Measurements from ENCODE around the gene TMPRSS6. TPM values are rescaled to one million over a fixed set of nuclear protein-coding genes. Genes with fewer than 3 reads are reported as not detected.
A peak's percentile ranks its signal among the peaks of the same experiment; 100 is the strongest.

Gene TMPRSS6
- total and polyA plus RNA-seq, 11 donors, result 0.91 TPM; not detected in 10

DNA sequence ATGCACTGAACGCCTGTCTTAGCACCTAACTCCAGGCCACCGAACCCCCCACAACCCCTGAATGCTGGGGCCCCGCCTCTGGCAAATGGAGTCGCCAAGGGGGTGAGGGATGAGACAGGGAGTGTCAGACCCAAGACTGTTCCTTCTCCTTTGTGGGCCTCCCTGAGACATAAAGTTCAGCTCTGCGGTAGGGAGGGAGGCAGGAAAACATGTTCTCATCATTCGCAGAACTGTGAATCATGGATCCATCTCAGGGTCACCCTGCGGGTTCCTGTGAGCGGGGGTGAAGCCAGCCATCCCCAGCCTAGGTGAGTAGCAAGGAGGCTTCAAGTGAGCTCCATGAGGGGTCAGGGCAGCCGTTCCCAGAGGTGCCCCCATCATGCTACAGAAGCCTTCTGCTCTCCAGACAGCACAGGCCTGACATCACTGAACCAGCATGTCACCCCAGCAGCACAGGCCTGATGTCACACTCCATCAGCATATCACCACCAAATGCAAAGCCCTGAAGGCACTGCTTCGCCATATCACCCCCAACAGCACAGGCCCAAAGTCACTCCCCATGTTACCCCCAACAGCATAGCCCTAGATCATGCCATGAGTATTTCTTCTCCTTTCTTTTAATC lies 27.2 kb downstream of the TMPRSS6 start:
- intact Hi-C loops (cut with DNase I), result loop anchor here in 1 of 10 donors (10.0 kb wide), 1 partner anchor 72 kb away; no protein-coding TSS in a partner anchor

DNA sequence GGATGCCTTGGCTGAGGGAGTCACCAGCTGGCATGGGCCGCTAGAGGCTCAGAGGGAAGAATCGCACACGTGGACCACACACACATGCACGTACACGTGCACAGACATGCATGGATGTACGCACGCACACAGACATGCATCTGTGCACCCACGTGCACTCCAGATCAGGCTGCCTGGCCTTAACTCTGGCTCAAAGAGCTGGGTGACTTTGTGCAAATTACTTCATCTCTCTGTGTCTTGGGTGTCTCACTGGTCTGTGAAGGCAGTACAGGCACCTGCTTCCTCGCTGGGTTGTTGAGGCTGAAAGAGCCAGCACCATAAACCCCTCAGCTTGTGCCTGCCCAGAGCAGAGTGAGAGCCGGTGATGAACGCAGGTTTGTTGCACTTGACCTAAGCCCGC lies 28.7 kb downstream of the TMPRSS6 start:
- ATAC-seq (no peak), DNase-seq (no peak)
- TF ChIP-seq, protein P1, sequence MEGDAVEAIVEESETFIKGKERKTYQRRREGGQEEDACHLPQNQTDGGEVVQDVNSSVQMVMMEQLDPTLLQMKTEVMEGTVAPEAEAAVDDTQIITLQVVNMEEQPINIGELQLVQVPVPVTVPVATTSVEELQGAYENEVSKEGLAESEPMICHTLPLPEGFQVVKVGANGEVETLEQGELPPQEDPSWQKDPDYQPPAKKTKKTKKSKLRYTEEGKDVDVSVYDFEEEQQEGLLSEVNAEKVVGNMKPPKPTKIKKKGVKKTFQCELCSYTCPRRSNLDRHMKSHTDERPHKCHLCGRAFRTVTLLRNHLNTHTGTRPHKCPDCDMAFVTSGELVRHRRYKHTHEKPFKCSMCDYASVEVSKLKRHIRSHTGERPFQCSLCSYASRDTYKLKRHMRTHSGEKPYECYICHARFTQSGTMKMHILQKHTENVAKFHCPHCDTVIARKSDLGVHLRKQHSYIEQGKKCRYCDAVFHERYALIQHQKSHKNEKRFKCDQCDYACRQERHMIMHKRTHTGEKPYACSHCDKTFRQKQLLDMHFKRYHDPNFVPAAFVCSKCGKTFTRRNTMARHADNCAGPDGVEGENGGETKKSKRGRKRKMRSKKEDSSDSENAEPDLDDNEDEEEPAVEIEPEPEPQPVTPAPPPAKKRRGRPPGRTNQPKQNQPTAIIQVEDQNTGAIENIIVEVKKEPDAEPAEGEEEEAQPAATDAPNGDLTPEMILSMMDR (IDR thresholded peaks at IDR 0.05), result no peak
- TF ChIP-seq POLR2A (IDR thresholded peaks at IDR 0.05), result no peak
- Histone ChIP-seq H3K4me1 (peaks cover 0 to 28% (median 0%) of the 10 kb centered on the region in 12 donors), H3K4me3 (no peak overlapping the region), H3K27ac (no peak overlapping the region), H3K36me3 (no peaks in the 10 kb centered on the region), H3K27me3 (peaks cover 0 to 16% (median 5%) of the 10 kb centered on the region in 9 donors), H3K9me3 (no peaks in the 10 kb centered on the region)
- WGBS, 4 donors, result 92 to 94% (median 93%) methylated on average over 12 of the region's 12 CpGs
- intact Hi-C loops (cut with DNase I), result loop anchor here in 1 of 10 donors (10.0 kb wide), 1 partner anchor 74 kb away; no protein-coding TSS in a partner anchor

More for the DNA sequence above, 27.2 kb downstream of the TMPRSS6 start:
- H3K4me1 ChIP-seq, result peaks cover 0 to 28% (median 0%) of the 10 kb centered on the region in 12 donors
- TF ChIP-seq POLR2A (IDR thresholded peaks at IDR 0.05), result no peak
- TF ChIP-seq, protein P1 (IDR thresholded peaks at IDR 0.05), result no peak
- H3K9me3 ChIP-seq, result no peaks in the 10 kb centered on the region
- no peak for ATAC-seq
- 84 to 88% (median 86%) methylated on average over 10 of the region's 10 CpGs for WGBS, 4 donors
- H3K36me3 ChIP-seq, result no peaks in the 10 kb centered on the region
- H3K27ac ChIP-seq, result no peak overlapping the region
- no peak for DNase-seq
- H3K27me3 ChIP-seq, result peaks cover 0 to 17% (median under 1%) of the 10 kb centered on the region in 9 donors
- no peak overlapping the region for H3K4me3 ChIP-seq

DNA sequence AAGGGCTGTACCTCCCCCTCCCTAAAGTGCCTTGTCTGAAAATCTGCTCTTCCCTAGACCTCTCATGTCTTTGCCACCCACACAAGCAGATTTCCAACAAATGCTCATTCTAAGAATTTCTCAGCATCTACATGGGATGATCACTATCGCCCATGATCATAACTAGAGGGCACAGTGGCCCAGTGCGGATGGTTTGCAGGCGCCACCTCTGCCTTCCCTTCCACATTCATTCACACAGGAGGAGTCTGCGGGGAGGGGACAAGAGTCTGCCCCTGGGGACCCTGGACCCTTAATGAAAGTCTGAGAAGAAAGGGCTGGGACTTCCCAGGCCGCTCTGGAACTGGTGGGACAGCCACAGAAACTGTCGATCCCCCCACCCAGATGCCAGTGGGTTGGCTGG lies 29.1 kb downstream of the TMPRSS6 start:
- H3K27me3 ChIP-seq, result peaks cover 0 to 19% (median 5%) of the 10 kb centered on the region in 9 donors
- DNase-seq, result no peak
- peaks cover 0 to 28% (median 0%) of the 10 kb centered on the region in 12 donors for H3K4me1 ChIP-seq
- no peaks in the 10 kb centered on the region for H3K9me3 ChIP-seq
- H3K36me3 ChIP-seq, result no peaks in the 10 kb centered on the region
- no peak for ATAC-seq
- no peak overlapping the region for H3K4me3 ChIP-seq
- 93 to 97% (median 95%) methylated on average over 5 to 6 of the region's 6 CpGs for WGBS, 4 donors
- H3K27ac ChIP-seq, result peak overlapping the region in 1 of 12 donors; percentile 74
- intact Hi-C loops (cut with DNase I), result loop anchor here in 1 of 10 donors (10.0 kb wide), 1 partner anchor 74 kb away; no protein-coding TSS in a partner anchor
- TF ChIP-seq, protein P1 (IDR thresholded peaks at IDR 0.05), result no peak
- no peak for TF ChIP-seq POLR2A (IDR thresholded peaks at IDR 0.05)

DNA sequence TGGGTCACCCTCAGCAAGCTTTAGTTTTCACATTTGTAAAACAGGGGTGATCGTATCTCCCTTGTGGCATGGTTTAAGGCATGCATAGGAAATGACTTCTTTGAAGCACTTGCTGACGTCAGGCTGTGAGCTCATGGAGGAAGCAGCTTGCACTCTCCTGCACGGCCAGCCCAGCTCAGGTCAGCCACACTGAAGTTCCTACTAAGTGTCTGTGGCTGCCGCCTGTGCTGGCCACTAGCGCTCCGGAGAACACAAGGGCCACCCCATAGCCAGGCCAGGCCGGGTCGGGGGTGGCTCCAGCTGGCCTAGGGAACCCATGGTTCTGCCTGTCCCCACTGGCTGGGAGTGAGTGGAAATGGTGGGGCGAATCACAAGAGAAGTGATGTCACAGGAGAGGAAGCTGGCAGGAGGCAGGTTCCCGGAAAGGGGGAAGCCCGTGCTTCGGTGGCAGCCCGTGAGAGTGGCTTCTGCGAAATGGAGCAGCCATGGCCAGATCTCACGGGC lies 29.8 kb downstream of the TMPRSS6 start:
- intact Hi-C loops (cut with DNase I), result loop anchor here in 9 of 10 donors (2.0 to 10.0 kb wide), 6 partner anchors 75 to 121 kb away; no protein-coding TSS in a partner anchor
- peak in 3 of 4 donors; percentile 18 to 77 (median 18) for ATAC-seq
- Histone ChIP-seq H3K27ac (peak overlapping the region in 1 of 12 donors; percentile 74), H3K4me3 (no peak overlapping the region), H3K27me3 (peaks cover 0 to 26% (median 5%) of the 10 kb centered on the region in 9 donors), H3K9me3 (no peaks in the 10 kb centered on the region), H3K36me3 (no peaks in the 10 kb centered on the region), H3K4me1 (peaks cover 0 to 28% (median 0%) of the 10 kb centered on the region in 12 donors)
- TF ChIP-seq, protein P1 (IDR thresholded peaks at IDR 0.05), result no peak
- no peak for TF ChIP-seq POLR2A (IDR thresholded peaks at IDR 0.05)
- DNase-seq, result peak in 1 of 5 donors; percentile 32
- 55 to 62% (median 60%) methylated on average over 14 to 15 of the region's 15 CpGs for WGBS, 4 donors

All from heart left ventricle (tissue), 16 donors.